HepG2 (cell line): ENCODE results near the gene OPN3. TPM values are rescaled to one million over a fixed set of nuclear protein-coding genes. Genes with fewer than 3 reads are reported as not detected.

Experiments
- AKAP8 ChIP-seq: sonication (generic); formaldehyde crosslinking; IDR thresholded peaks from 2 replicates; pipeline ENCODE4 v1.5.1; 2020; ENCODE audit warnings: mild to moderate bottlenecking, missing genetic modification reagents
- DMAP1 ChIP-seq: IDR thresholded peaks from 2 replicates; pipeline ENCODE4 v1.6.1; 2016
- KLF13 ChIP-seq: sonication (generic); formaldehyde crosslinking; IDR thresholded peaks from 2 replicates; pipeline ENCODE4 v1.4.0; 2020; ENCODE audit warnings: mild to moderate bottlenecking, missing genetic modification reagents
- MBD4 ChIP-seq: IDR thresholded peaks from 2 replicates; pipeline ENCODE4 v1.6.1; 2012; ENCODE audit warnings: low read length, inconsistent platforms, borderline replicate concordance
- MBNL3 ChIP-seq: fragments of 250-450 bp; sonication (Bioruptor Pico); conservative IDR thresholded peaks from 2 replicates; pipeline ENCODE4 v1.8.0; 2022; ENCODE audit warnings: mild to moderate bottlenecking, inconsistent platforms
- MEIS1 ChIP-seq: sonication (generic); formaldehyde crosslinking; IDR thresholded peaks from 2 replicates; pipeline ENCODE4 v1.9.0; 2021; ENCODE audit warnings: mild to moderate bottlenecking, missing genetic modification reagents, moderate library complexity, borderline replicate concordance
- NFATC3 ChIP-seq: sonication (generic); formaldehyde crosslinking; IDR thresholded peaks from 2 replicates; pipeline ENCODE4 v1.5.1; 2020; ENCODE audit warnings: mild to moderate bottlenecking, missing genetic modification reagents
- NFE2L2 ChIP-seq: fragments of 150-350 bp; IDR thresholded peaks from 2 replicates; pipeline ENCODE4 v1.6.1; 2014; ENCODE audit warnings: low read length
- NR2F6 ChIP-seq, 2 experiments: IDR thresholded peaks; 2 replicates each; pipeline ENCODE4 v1.6.1; 2016; ENCODE audit warnings: antibody characterized with exemption in 1 of 2, mild to moderate bottlenecking in 1 of 2
- PRPF4 ChIP-seq: fragments of 200-400 bp; formaldehyde crosslinking; IDR thresholded peaks from 2 replicates; pipeline ENCODE4 v1.6.1; 2016; ENCODE audit warnings: low read length, low read depth; ENCODE audit not compliant: poor library complexity, severe bottlenecking
- RERE ChIP-seq: IDR thresholded peaks from 2 replicates; pipeline ENCODE4 v1.6.1; 2016; ENCODE audit warnings: low read depth, missing genetic modification reagents, missing compliant biosample characterization
- TGIF2 ChIP-seq: IDR thresholded peaks from 2 replicates; pipeline ENCODE4 v1.6.1; 2016; ENCODE audit warnings: control low read depth, missing compliant biosample characterization
- ZFP36 ChIP-seq: fragments of 150-350 bp; IDR thresholded peaks from 2 replicates; pipeline ENCODE4 v1.6.1; 2018; ENCODE audit warnings: borderline replicate concordance, low read length, low read depth; ENCODE audit not compliant: partially characterized antibody
- ZNF3 ChIP-seq: IDR thresholded peaks from 2 replicates; pipeline ENCODE4 v1.7.0; 2017; ENCODE audit warnings: inconsistent platforms
- ZNF383 ChIP-seq: sonication (generic); formaldehyde crosslinking; IDR thresholded peaks from 2 replicates; pipeline ENCODE4 v1.4.0; 2020; ENCODE audit warnings: missing genetic modification reagents, mild to moderate bottlenecking, borderline replicate concordance
- ZNF569 ChIP-seq: sonication (generic); formaldehyde crosslinking; IDR thresholded peaks from 2 replicates; pipeline ENCODE4 v1.5.0; 2020; ENCODE audit warnings: mild to moderate bottlenecking, missing genetic modification reagents, moderate library complexity, borderline replicate concordance
- ZNF577 ChIP-seq: sonication (generic); formaldehyde crosslinking; IDR thresholded peaks from 2 replicates; pipeline ENCODE4 v1.4.0; 2020; ENCODE audit warnings: mild to moderate bottlenecking, low read depth, missing genetic modification reagents, borderline replicate concordance
- ZNF792 ChIP-seq: IDR thresholded peaks from 2 replicates; pipeline ENCODE4 v1.6.1; 2016
- polyA plus RNA-seq, 8 experiments: library from polyadenylated mRNA; depleted of rRNA in 3 of 8; stranded (reverse) in 7 of 8; unstranded in 1 of 8; fragments of >200 nt; fragmentation: Illumina TruSeq in 4 of 8; extraction: Trizol in 4 of 8; gene quantifications; 2 replicates each; pipeline versions ENCODE4 v1.2.1 to v1.2.3, GENCODE V29; 2011 to 2016; ENCODE audit warnings: low read depth in 4 of 8, missing spikeins in 1 of 8, mixed read lengths in 1 of 8; ENCODE audit not compliant: insufficient read depth in 1 of 8
- total RNA-seq, 5 experiments: library from RNA; depleted of rRNA; stranded (reverse); fragments of >200 nt; fragmentation: Illumina TruSeq; extraction: Trizol; gene quantifications; 2 replicates each; pipeline ENCODE4 v1.2.3, GENCODE V29; 2016; ENCODE audit warnings: low read depth in 1 of 5
- TF ChIP-seq, protein P1 (sequence below): sonication (generic); formaldehyde crosslinking; IDR thresholded peaks from 2 replicates; pipeline ENCODE4 v1.4.0; 2020; ENCODE audit warnings: missing genetic modification reagents
- TF ChIP-seq, protein P2 (sequence below): sonication (generic); formaldehyde crosslinking; IDR thresholded peaks from 2 replicates; pipeline ENCODE4 v1.5.0; 2020; ENCODE audit warnings: missing genetic modification reagents, mild to moderate bottlenecking, borderline replicate concordance
- TF ChIP-seq, protein P3 (sequence below): sonication (generic); formaldehyde crosslinking; IDR thresholded peaks from 2 replicates; pipeline ENCODE4 v1.8.0; 2023; ENCODE audit warnings: mild to moderate bottlenecking, missing genetic modification reagents

OPN3 gene
- total and polyA plus RNA-seq, 2 of the 13 experiments (the other 11 are each of a cell fraction or from before 2014, with no cell fraction given): 17.4 to 23.0 TPM

DNA sequence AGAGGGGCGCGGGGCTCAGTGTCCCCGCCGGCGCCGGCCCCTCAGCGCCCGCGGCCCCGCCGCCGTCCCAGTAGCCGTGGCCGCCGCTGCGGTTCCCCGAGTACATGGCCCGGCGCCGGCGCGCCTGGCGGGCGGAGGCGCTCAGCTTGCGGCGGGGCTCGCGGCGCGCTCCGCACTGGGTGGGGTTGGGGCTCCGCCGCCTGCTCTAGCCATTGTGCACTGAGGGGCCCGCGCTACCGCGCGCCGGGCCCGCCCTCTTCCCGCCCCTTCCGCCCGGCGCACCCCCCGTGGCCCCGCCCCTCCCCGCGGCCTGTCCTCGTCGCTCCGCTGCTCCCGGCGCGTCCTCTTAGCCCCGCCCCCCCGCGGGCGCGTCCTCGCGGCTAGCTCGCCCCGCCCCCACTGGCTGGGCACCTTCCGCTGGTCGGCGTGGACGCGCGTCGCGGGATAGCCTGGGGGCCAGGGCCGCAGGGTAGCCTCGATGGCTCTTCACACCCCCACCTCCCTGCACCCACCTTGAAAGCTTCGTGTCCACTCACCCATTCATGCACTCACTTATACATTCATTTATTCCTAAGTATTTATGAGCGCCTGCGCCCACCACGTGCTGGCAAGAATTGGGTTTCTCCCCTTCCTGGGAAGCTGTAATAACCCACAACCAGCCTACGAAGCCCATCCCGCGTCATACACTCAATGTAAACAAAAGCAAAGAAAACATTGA is at the start of gene OPN3, which contains the start of gene CHML (continued):
- TF ChIP-seq RERE (CRISPR knock-in tag) (no peak), DMAP1 (no peak; the same call in 1 of the 2 replicates), ZNF569 (no peak), ZFP36 (no peak), NFATC3 (CRISPR knock-in tag) (no peak), ZNF3 (CRISPR knock-in tag) (no peak), PRPF4 (no peak), AKAP8 (no peak), MEIS1 (CRISPR knock-in tag) (no peak; the same call in 1 of the 2 replicates), MBNL3 (CRISPR knock-in tag) (no peak), MBD4 (no peak), KLF13 (CRISPR knock-in tag) (no peak), NR2F6 (IDR thresholded peaks at IDR 0.05) (no peak), NR2F6 (CRISPR knock-in tag; IDR thresholded peaks at IDR 0.05) (no peak), TGIF2 (CRISPR knock-in tag) (no peak), NFE2L2 (no peak), ZNF792 (CRISPR knock-in tag) (no peak), ZNF577 (CRISPR knock-in tag) (no peak), ZNF383 (CRISPR knock-in tag) (no peak)
- TF ChIP-seq, protein P1, sequence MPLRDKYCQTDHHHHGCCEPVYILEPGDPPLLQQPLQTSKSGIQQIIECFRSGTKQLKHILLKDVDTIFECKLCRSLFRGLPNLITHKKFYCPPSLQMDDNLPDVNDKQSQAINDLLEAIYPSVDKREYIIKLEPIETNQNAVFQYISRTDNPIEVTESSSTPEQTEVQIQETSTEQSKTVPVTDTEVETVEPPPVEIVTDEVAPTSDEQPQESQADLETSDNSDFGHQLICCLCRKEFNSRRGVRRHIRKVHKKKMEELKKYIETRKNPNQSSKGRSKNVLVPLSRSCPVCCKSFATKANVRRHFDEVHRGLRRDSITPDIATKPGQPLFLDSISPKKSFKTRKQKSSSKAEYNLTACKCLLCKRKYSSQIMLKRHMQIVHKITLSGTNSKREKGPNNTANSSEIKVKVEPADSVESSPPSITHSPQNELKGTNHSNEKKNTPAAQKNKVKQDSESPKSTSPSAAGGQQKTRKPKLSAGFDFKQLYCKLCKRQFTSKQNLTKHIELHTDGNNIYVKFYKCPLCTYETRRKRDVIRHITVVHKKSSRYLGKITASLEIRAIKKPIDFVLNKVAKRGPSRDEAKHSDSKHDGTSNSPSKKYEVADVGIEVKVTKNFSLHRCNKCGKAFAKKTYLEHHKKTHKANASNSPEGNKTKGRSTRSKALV (CRISPR knock-in tag): 0 out of 2 replicates have a peak, but pooled peaks have one; percentile 42
- TF ChIP-seq, protein P2, sequence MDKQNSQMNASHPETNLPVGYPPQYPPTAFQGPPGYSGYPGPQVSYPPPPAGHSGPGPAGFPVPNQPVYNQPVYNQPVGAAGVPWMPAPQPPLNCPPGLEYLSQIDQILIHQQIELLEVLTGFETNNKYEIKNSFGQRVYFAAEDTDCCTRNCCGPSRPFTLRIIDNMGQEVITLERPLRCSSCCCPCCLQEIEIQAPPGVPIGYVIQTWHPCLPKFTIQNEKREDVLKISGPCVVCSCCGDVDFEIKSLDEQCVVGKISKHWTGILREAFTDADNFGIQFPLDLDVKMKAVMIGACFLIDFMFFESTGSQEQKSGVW (CRISPR knock-in tag): no peak
- TF ChIP-seq, protein P3, sequence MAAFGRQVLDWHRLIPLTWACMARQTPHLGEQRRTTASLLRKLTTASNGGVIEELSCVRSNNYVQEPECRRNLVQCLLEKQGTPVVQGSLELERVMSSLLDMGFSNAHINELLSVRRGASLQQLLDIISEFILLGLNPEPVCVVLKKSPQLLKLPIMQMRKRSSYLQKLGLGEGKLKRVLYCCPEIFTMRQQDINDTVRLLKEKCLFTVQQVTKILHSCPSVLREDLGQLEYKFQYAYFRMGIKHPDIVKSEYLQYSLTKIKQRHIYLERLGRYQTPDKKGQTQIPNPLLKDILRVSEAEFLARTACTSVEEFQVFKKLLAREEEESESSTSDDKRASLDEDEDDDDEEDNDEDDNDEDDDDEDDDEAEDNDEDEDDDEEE (CRISPR knock-in tag): no peak
